Neural crest cell (in vitro differentiated cells): ENCODE results near the gene OSBPL10. TPM values are rescaled to one million over a fixed set of nuclear protein-coding genes. Genes with fewer than 3 reads are reported as not detected.

ENCODE experiments used
- DNase-seq: peaks from one replicate; pipeline ENCODE4 v3.0.0; 2021; ENCODE audit warnings: low read depth, mixed read lengths, low spot score
- H3K27ac Mint-ChIP-seq: one replicate; pipeline ENCODE4 v1.8.0; 2021; ENCODE audit warnings: mild to moderate bottlenecking, mixed read lengths; ENCODE audit not compliant: unreplicated experiment
- H3K27me3 Mint-ChIP-seq: 2 replicates; pipeline ENCODE4 v1.8.0; 2021; ENCODE audit warnings: low read depth, mild to moderate bottlenecking, mixed read lengths
- H3K36me3 Mint-ChIP-seq: 2 replicates; pipeline ENCODE4 v1.8.0; 2021; ENCODE audit warnings: low read depth, mild to moderate bottlenecking, mixed read lengths
- H3K4me1 Mint-ChIP-seq: 2 replicates; pipeline ENCODE4 v1.8.0; 2021; ENCODE audit warnings: mixed read lengths
- H3K4me3 Mint-ChIP-seq: one replicate; pipeline ENCODE4 v1.8.0; 2021; ENCODE audit warnings: mild to moderate bottlenecking, mixed read lengths
- H3K9me3 Mint-ChIP-seq: 2 replicates; pipeline ENCODE4 v1.8.0; 2021; ENCODE audit warnings: mixed read lengths
- CTCF ChIP-seq: fragments of 200-600 bp; sonication (generic); conservative IDR thresholded peaks from 2 replicates; pipeline ENCODE4 v1.5.0; 2021; ENCODE audit warnings: antibody characterized with exemption, mild to moderate bottlenecking
- total RNA-seq: library from RNA; stranded (reverse); gene quantifications from 2 replicates; pipeline ENCODE4 v1.2.1, GENCODE V29; 2021

The OSBPL10 gene
- total RNA-seq, 1 donor from 2014 or later: 18.7 TPM

GRCh38 chr3:31645256-31645655 lies 335.8 kb downstream of the OSBPL10 start:
- TF ChIP-seq CTCF: no peak
- no peak overlapping the region for H3K4me3 Mint-ChIP-seq
- H3K27me3 Mint-ChIP-seq: no peaks in the 10 kb centered on the region
- no peak overlapping the region for H3K27ac Mint-ChIP-seq
- no peaks in the 10 kb centered on the region for H3K4me1 Mint-ChIP-seq
- H3K36me3 Mint-ChIP-seq: peaks cover 61% of the 10 kb centered on the region
- no peak for DNase-seq
- peaks cover 28% of the 10 kb centered on the region for H3K9me3 Mint-ChIP-seq

- no peak for DNase-seq
- peaks cover 14% of the 10 kb centered on the region for H3K36me3 Mint-ChIP-seq
- no peaks in the 10 kb centered on the region for H3K4me1 Mint-ChIP-seq
- no peaks in the 10 kb centered on the region for H3K27me3 Mint-ChIP-seq
- TF ChIP-seq CTCF: peak; percentile 21
- H3K27ac Mint-ChIP-seq: no peak overlapping the region
- no peak overlapping the region for H3K4me3 Mint-ChIP-seq
- peaks cover 2% of the 10 kb centered on the region for H3K9me3 Mint-ChIP-seq
Observed at GRCh38 chr3:31639828-31640227, 341.2 kb downstream of the OSBPL10 start.

GRCh38 chr3:31636694-31637442 lies 344.2 kb downstream of the OSBPL10 start:
- Mint-ChIP-seq H3K27me3 (no peaks in the 10 kb centered on the region), H3K4me3 (no peak overlapping the region), H3K27ac (no peak overlapping the region), H3K9me3 (peaks cover 2% of the 10 kb centered on the region), H3K4me1 (no peaks in the 10 kb centered on the region), H3K36me3 (peaks cover 8% of the 10 kb centered on the region)
- TF ChIP-seq CTCF: no peak
- no peak for DNase-seq

- no peak overlapping the region for H3K27ac Mint-ChIP-seq
- H3K4me1 Mint-ChIP-seq: no peaks in the 10 kb centered on the region
- peaks cover 8% of the 10 kb centered on the region for H3K36me3 Mint-ChIP-seq
- no peak overlapping the region for H3K4me3 Mint-ChIP-seq
- no peaks in the 10 kb centered on the region for H3K27me3 Mint-ChIP-seq
- no peak for DNase-seq
- no peak for TF ChIP-seq CTCF
- H3K9me3 Mint-ChIP-seq: no peaks in the 10 kb centered on the region
Observed at GRCh38 chr3:31636049-31636448, 345.0 kb downstream of the OSBPL10 start.

GRCh38 chr3:31635545-31635944 lies 345.5 kb downstream of the OSBPL10 start:
- H3K4me1 Mint-ChIP-seq: no peaks in the 10 kb centered on the region
- no peaks in the 10 kb centered on the region for H3K27me3 Mint-ChIP-seq
- TF ChIP-seq CTCF: no peak
- H3K27ac Mint-ChIP-seq: no peak overlapping the region
- no peaks in the 10 kb centered on the region for H3K9me3 Mint-ChIP-seq
- H3K4me3 Mint-ChIP-seq: no peak overlapping the region
- no peak for DNase-seq
- H3K36me3 Mint-ChIP-seq: peaks cover 9% of the 10 kb centered on the region
